Glutamatergic neuron (in vitro differentiated cells): Measurements from ENCODE around the gene MICAL3. TPM values are rescaled to one million over a fixed set of nuclear protein-coding genes. Genes with fewer than 3 reads are reported as not detected.

Experiments
- DNase-seq: peaks from one replicate; pipeline ENCODE4 v3.0.0; 2022
- H3K27ac Mint-ChIP-seq: one replicate; pipeline ENCODE4 v1.8.0; 2020; ENCODE audit warnings: mild to moderate bottlenecking, mixed read lengths, inconsistent platforms; ENCODE audit not compliant: unreplicated experiment
- H3K27me3 Mint-ChIP-seq: one replicate; pipeline ENCODE4 v1.8.0; 2020; ENCODE audit warnings: mild to moderate bottlenecking, moderate library complexity, mixed read lengths, inconsistent platforms; ENCODE audit not compliant: unreplicated experiment
- H3K36me3 Mint-ChIP-seq: one replicate; pipeline ENCODE4 v1.8.0; 2020; ENCODE audit warnings: mild to moderate bottlenecking, mixed read lengths, inconsistent platforms; ENCODE audit not compliant: unreplicated experiment
- H3K4me1 Mint-ChIP-seq: one replicate; pipeline ENCODE4 v1.8.0; 2020; ENCODE audit warnings: mild to moderate bottlenecking, low read depth, mixed read lengths, inconsistent platforms; ENCODE audit not compliant: unreplicated experiment
- H3K4me3 Mint-ChIP-seq: one replicate; pipeline ENCODE4 v1.8.0; 2020; ENCODE audit warnings: mild to moderate bottlenecking, mixed read lengths, inconsistent platforms; ENCODE audit not compliant: unreplicated experiment
- H3K9me3 Mint-ChIP-seq: one replicate; pipeline ENCODE4 v1.8.0; 2020; ENCODE audit warnings: mild to moderate bottlenecking, moderate library complexity, mixed read lengths, inconsistent platforms; ENCODE audit not compliant: unreplicated experiment
- total RNA-seq: library from RNA; stranded (reverse); fragmentation: NEBNext Ultra II Directional; extraction: Animal tissue kit (Norgen Biotek cat#: 25700); gene quantifications from one replicate; pipeline ENCODE4 v1.2.1, GENCODE V29; 2021; ENCODE audit not compliant: unreplicated experiment
- TF ChIP-seq, protein P1 (sequence below): fragments of 200-600 bp; sonication (generic); IDR thresholded peaks from one replicate; pipeline ENCODE4 v1.5.0; 2021; ENCODE audit not compliant: partially characterized antibody, unreplicated experiment

MICAL3 gene
- total RNA-seq, 1 donor from 2014 or later: 132 TPM

DNA sequence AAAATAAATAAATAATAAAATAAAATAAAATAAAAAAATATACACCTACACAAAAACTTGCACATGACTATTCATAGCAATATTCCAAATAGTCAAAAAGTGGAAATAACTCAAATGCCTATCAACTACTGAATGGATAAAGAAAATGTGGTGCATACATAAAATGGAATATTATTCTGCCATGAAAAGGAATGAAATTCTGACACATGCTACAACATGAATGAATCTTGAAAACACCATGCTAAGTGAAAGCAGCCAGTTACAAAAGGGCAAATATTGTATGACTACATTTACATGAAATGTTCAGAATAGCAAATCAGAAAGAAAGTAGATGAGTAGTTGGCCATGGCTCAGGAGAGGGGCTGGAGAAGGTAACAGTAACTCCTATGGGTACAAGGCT, 46.3 kb downstream of the MICAL3 start:
- Mint-ChIP-seq H3K36me3 (no peaks in the 10 kb centered on the region), H3K27ac (peak overlapping the region; percentile 15), H3K9me3 (peaks cover 5% of the 10 kb centered on the region), H3K4me1 (peaks cover 30% of the 10 kb centered on the region), H3K27me3 (peaks cover 3% of the 10 kb centered on the region), H3K4me3 (no peak overlapping the region)
- TF ChIP-seq, protein P1, sequence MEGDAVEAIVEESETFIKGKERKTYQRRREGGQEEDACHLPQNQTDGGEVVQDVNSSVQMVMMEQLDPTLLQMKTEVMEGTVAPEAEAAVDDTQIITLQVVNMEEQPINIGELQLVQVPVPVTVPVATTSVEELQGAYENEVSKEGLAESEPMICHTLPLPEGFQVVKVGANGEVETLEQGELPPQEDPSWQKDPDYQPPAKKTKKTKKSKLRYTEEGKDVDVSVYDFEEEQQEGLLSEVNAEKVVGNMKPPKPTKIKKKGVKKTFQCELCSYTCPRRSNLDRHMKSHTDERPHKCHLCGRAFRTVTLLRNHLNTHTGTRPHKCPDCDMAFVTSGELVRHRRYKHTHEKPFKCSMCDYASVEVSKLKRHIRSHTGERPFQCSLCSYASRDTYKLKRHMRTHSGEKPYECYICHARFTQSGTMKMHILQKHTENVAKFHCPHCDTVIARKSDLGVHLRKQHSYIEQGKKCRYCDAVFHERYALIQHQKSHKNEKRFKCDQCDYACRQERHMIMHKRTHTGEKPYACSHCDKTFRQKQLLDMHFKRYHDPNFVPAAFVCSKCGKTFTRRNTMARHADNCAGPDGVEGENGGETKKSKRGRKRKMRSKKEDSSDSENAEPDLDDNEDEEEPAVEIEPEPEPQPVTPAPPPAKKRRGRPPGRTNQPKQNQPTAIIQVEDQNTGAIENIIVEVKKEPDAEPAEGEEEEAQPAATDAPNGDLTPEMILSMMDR: no peak
- no peak for DNase-seq

DNA sequence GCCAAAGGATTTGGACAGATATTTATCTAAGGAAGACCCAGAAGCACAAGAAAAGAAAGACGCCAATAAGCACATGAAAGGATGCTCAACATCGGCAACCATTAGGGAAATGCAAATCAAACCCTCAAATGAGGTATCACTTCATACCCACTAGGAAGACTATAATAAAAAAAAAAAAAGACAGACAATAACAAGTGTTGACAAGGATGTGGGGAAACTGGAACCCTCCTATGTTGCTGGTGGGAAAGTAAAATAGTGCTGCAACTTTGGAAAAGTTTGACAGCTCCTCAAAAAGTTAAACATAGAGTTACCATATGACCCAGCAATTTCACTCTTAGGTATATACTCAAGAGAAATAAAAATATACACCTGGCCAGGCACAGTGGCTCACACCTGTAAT, 47.0 kb downstream of the MICAL3 start:
- peaks cover 8% of the 10 kb centered on the region for H3K9me3 Mint-ChIP-seq
- no peak for DNase-seq
- TF ChIP-seq, protein P1: no peak
- H3K36me3 Mint-ChIP-seq: no peaks in the 10 kb centered on the region
- no peak overlapping the region for H3K4me3 Mint-ChIP-seq
- H3K4me1 Mint-ChIP-seq: peaks cover 31% of the 10 kb centered on the region
- H3K27me3 Mint-ChIP-seq: peaks cover 3% of the 10 kb centered on the region
- no peak overlapping the region for H3K27ac Mint-ChIP-seq

GRCh38 chr22:17976121-17976520, 48.2 kb downstream of the MICAL3 start:
- H3K4me3 Mint-ChIP-seq: no peak overlapping the region
- H3K27ac Mint-ChIP-seq: no peak overlapping the region
- peaks cover 11% of the 10 kb centered on the region for H3K9me3 Mint-ChIP-seq
- no peak for DNase-seq
- peaks cover 8% of the 10 kb centered on the region for H3K27me3 Mint-ChIP-seq
- TF ChIP-seq, protein P1: no peak
- H3K36me3 Mint-ChIP-seq: no peaks in the 10 kb centered on the region
- H3K4me1 Mint-ChIP-seq: peaks cover 36% of the 10 kb centered on the region

GRCh38 chr22:17974703-17975372, 49.5 kb downstream of the MICAL3 start:
- TF ChIP-seq, protein P1: no peak
- H3K9me3 Mint-ChIP-seq: peaks cover 15% of the 10 kb centered on the region
- peaks cover 8% of the 10 kb centered on the region for H3K27me3 Mint-ChIP-seq
- H3K4me3 Mint-ChIP-seq: no peak overlapping the region
- H3K36me3 Mint-ChIP-seq: no peaks in the 10 kb centered on the region
- no peak for DNase-seq
- peak overlapping the region; percentile 17 for H3K27ac Mint-ChIP-seq
- peaks cover 34% of the 10 kb centered on the region for H3K4me1 Mint-ChIP-seq

DNA sequence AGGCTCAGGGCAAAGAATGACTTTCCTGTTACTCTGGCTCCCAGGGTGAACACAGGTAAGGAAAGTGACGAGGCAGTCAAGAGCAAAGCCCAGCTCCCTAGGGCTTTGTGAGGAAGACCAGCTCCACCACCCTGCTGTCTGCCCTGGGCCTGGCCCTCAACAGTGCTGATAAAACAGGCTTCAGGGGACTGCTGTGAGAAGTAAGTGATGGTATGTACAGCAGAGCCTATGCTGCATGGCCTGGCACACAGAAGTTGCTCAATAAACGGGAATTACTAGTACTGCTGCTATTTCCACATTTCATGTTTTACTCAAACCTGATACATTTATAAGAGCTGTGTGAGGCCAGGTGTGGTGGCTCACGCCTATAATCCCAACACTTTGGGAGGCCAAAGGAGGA, 50.3 kb downstream of the MICAL3 start:
- Mint-ChIP-seq H3K27me3 (peaks cover 11% of the 10 kb centered on the region), H3K4me3 (no peak overlapping the region), H3K4me1 (peaks cover 39% of the 10 kb centered on the region), H3K9me3 (peaks cover 20% of the 10 kb centered on the region), H3K36me3 (no peaks in the 10 kb centered on the region), H3K27ac (no peak overlapping the region)
- TF ChIP-seq, protein P1: no peak
- no peak for DNase-seq
